Fibroblast of skin of abdomen (primary cell): Measurements from ENCODE around the gene C16orf96.

Source experiments
- DNase-seq: peaks from one replicate; pipeline ENCODE4 v3.0.0-alpha.2; 2013

The C16orf96 gene

GRCh38 chr16:4602331-4602730, 46.2 kb downstream of the C16orf96 start:
- DNase-seq, result no peak

- DNase-seq, result no peak
Observed at GRCh38 chr16:4603624-4604170, 47.6 kb downstream of the C16orf96 start.

- no peak for DNase-seq
Observed at GRCh38 chr16:4604401-4604800, 48.3 kb downstream of the C16orf96 start.

- DNase-seq, result no peak
Observed at GRCh38 chr16:4606354-4606753, 50.2 kb downstream of the C16orf96 start.

- no peak for DNase-seq
Observed at GRCh38 chr16:4607841-4608703, 51.9 kb downstream of the C16orf96 start.

GRCh38 chr16:4608704-4608980, 52.5 kb downstream of the C16orf96 start:
- DNase-seq, result no peak

GRCh38 chr16:4609200-4610010, 53.3 kb downstream of the C16orf96 start:
- DNase-seq, result no peak

GRCh38 chr16:4610011-4611005, 54.2 kb downstream of the C16orf96 start:
- no peak for DNase-seq

- DNase-seq, result no peak
Observed at GRCh38 chr16:4611337-4612021, 55.3 kb downstream of the C16orf96 start.

GRCh38 chr16:4612474-4612931, 56.4 kb downstream of the C16orf96 start:
- no peak for DNase-seq

GRCh38 chr16:4612977-4613635, 57.0 kb downstream of the C16orf96 start:
- no peak for DNase-seq

GRCh38 chr16:4613636-4614570, 57.8 kb downstream of the C16orf96 start:
- DNase-seq, result peak; percentile 41

GRCh38 chr16:4614571-4615383, 58.6 kb downstream of the C16orf96 start, which contains the start of gene UBALD1:
TSS of gene UBALD1 (minus strand) at chr16:4614888. CDS start at chr16:4614797, 91 bp downstream.
- peak; percentile 90 for DNase-seq

- no peak for DNase-seq
Observed at GRCh38 chr16:4615384-4616046, 59.4 kb downstream of the C16orf96 start.

GRCh38 chr16:4616047-4616811, 60.1 kb downstream of the C16orf96 start:
- DNase-seq, result peak; percentile 100

GRCh38 chr16:4617880-4618279, 61.7 kb downstream of the C16orf96 start:
- DNase-seq, result no peak

GRCh38 chr16:4618645-4619418, 62.7 kb downstream of the C16orf96 start:
- DNase-seq, result no peak
